Measurements from ENCODE around the gene ATG4C.
"Not testable (repeated sequence)": the region's sequence is repeated elsewhere in the genome, so short reads cannot be mapped to it uniquely, and the experiment has no call there.

The ATG4C gene

DNA sequence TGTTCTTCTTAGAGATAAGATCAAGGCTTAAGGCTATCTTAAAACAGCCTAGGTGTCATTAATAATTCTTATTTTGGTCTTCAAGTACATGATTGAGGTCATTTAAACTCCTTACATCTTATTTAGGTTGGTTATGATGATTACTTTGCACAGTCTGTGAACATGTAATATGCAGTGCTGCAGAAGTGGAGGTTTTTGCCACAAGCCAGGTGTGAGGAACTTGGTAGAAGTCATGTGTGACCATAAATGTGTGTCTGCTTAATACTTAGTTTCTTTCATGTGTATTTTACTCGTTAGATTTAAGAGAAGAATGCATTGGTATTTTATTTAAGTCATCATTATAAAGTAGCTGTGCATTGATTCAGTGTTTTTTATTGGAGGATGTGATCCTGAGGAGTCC lies 10.1 kb downstream of the ATG4C start:
- Histone ChIP-seq H2AFZ (ENCODE audit: low read depth, low read length) (no peak overlapping the region), H3K4me1 (ENCODE audit: insufficient read depth, low read length) (no peaks in the 10 kb centered on the region), H3K27me3 (ENCODE audit: insufficient read depth, low read length) (no peaks in the 10 kb centered on the region), H3K4me3 (ENCODE audit: low read length) (no peak overlapping the region), H3K9me3 (ENCODE audit: low read length) (no peaks in the 10 kb centered on the region), H3K36me3 (ENCODE audit: insufficient read depth, low read length) (no peaks in the 10 kb centered on the region)

DNA sequence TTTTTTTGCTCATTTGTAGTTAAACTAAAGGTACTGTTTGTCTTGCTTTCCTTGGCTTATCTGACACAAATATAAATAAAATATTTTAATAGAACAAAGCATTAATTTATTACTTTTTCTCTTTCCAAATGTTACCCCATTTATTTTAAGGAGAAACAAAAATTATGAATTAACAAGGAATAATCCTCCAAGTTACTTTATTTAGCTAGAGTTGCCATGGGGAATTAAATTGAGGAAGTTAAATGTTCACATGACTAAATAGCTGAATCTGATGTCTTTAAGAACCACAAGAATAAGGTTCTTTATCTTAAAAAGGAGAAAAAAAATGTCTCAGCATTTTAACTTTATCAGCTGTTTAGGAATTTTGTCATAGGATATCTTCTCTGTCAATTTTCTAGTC lies 12.3 kb downstream of the ATG4C start:
- H2AFZ ChIP-seq (ENCODE audit: low read depth, low read length) = no peak overlapping the region
- no peak overlapping the region for H3K4me3 ChIP-seq (ENCODE audit: low read length)

DNA sequence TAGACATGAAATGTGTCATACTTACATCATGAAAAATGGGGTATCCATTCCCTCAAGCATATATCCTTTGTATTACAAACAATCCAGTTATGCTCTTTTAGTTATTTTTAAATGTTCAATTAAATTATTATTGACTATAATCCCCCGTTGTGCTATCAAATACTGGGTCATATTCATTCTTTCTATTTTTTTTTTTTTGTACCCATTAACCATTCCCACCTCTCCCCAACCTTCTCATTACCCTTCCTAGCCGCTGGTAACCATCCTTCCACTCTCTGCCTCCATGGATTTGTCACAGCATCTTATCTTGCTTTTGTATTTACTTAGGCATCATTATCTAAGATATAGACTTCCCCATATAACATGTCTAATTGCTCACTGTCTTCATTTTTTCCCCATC lies 15.8 kb downstream of the ATG4C start:
- Histone ChIP-seq H3K4me3 (ENCODE audit: low read length) (no peak overlapping the region), H3K4me1 (ENCODE audit: insufficient read depth, low read length) (no peaks in the 10 kb centered on the region), H2AFZ (ENCODE audit: low read depth, low read length) (no peak overlapping the region), H3K27me3 (ENCODE audit: insufficient read depth, low read length) (no peaks in the 10 kb centered on the region), H3K36me3 (ENCODE audit: insufficient read depth, low read length) (peaks cover 4% of the 10 kb centered on the region), H3K9me3 (ENCODE audit: low read length) (no peaks in the 10 kb centered on the region)

More for the DNA sequence above, 12.3 kb downstream of the ATG4C start:
- H3K9me3 ChIP-seq (ENCODE audit: low read length) = no peaks in the 10 kb centered on the region
- no peaks in the 10 kb centered on the region for H3K27me3 ChIP-seq (ENCODE audit: insufficient read depth, low read length)
- H3K4me1 ChIP-seq (ENCODE audit: insufficient read depth, low read length) = no peaks in the 10 kb centered on the region
- no peaks in the 10 kb centered on the region for H3K36me3 ChIP-seq (ENCODE audit: insufficient read depth, low read length)

GRCh38 chr1:62800281-62800680 lies 16.3 kb downstream of the ATG4C start:
- no peaks in the 10 kb centered on the region for H3K4me1 ChIP-seq (ENCODE audit: insufficient read depth, low read length)
- peaks cover 4% of the 10 kb centered on the region for H3K36me3 ChIP-seq (ENCODE audit: insufficient read depth, low read length)
- no peak overlapping the region for H3K4me3 ChIP-seq (ENCODE audit: low read length)
- no peak overlapping the region for H2AFZ ChIP-seq (ENCODE audit: low read depth, low read length)
- no peaks in the 10 kb centered on the region for H3K27me3 ChIP-seq (ENCODE audit: insufficient read depth, low read length)
- H3K9me3 ChIP-seq (ENCODE audit: low read length) = no peaks in the 10 kb centered on the region

GRCh38 chr1:62800825-62801306 lies 16.9 kb downstream of the ATG4C start:
- no peaks in the 10 kb centered on the region for H3K9me3 ChIP-seq (ENCODE audit: low read length)
- H3K36me3 ChIP-seq (ENCODE audit: insufficient read depth, low read length) = peaks cover 4% of the 10 kb centered on the region
- no peak overlapping the region for H3K4me3 ChIP-seq (ENCODE audit: low read length)
- no peaks in the 10 kb centered on the region for H3K4me1 ChIP-seq (ENCODE audit: insufficient read depth, low read length)
- H3K27me3 ChIP-seq (ENCODE audit: insufficient read depth, low read length) = no peaks in the 10 kb centered on the region
- H2AFZ ChIP-seq (ENCODE audit: low read depth, low read length) = no peak overlapping the region

- no peaks in the 10 kb centered on the region for H3K4me1 ChIP-seq (ENCODE audit: insufficient read depth, low read length)
- H3K9me3 ChIP-seq (ENCODE audit: low read length) = peaks cover 5% of the 10 kb centered on the region
- no peak overlapping the region for H2AFZ ChIP-seq (ENCODE audit: low read depth, low read length)
- no peaks in the 10 kb centered on the region for H3K27me3 ChIP-seq (ENCODE audit: insufficient read depth, low read length)
- peaks cover 3% of the 10 kb centered on the region for H3K36me3 ChIP-seq (ENCODE audit: insufficient read depth, low read length)
- no peak overlapping the region for H3K4me3 ChIP-seq (ENCODE audit: low read length)
Measured at GRCh38 chr1:62809788-62810187, 25.9 kb downstream of the ATG4C start.

DNA sequence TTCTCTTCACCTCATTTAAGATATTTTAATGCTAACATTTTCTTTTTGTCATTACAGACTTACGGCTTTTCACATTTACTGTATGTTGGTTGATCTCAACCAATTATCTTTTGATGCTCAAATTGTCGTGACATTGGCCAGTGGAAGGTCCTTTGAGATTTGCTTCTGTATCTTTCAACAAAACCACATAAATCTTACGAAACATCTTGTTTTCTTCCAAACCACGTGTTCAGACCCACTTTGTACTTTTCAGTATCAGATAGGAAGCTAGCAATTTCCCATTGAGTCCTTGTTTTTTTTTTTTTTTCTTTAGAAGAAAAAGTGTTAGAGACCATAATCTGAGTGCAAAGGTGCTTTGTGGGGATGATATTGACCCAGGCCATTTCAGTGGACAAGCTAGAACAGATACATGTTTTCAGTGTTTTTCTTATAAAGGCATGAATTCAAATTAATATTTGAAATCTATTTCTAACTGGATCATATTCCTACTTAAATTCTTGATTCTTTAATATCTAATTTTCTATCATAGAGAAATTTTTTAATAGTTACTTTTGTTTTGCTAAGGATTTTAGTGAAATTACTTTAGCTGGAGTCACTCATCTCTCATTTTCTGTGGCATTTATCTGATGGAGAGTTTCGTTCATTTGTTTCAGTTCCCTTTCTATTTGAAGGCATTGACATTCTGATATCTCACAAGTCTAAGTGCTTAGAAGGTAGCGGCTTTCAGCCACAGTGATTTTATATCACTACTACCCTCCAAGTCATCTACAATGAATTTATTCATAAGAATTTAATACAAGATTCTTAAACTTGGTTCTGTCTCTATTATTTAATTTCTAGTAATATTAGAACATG lies 26.7 kb downstream of the ATG4C start:
- peaks cover 5% of the 10 kb centered on the region for H3K9me3 ChIP-seq (ENCODE audit: low read length)
- H3K4me1 ChIP-seq (ENCODE audit: insufficient read depth, low read length) = no peaks in the 10 kb centered on the region
- H2AFZ ChIP-seq (ENCODE audit: low read depth, low read length) = no peak overlapping the region
- peaks cover 3% of the 10 kb centered on the region for H3K36me3 ChIP-seq (ENCODE audit: insufficient read depth, low read length)
- no peaks in the 10 kb centered on the region for H3K27me3 ChIP-seq (ENCODE audit: insufficient read depth, low read length)
- H3K4me3 ChIP-seq (ENCODE audit: low read length) = no peak overlapping the region

GRCh38 chr1:62823556-62823955 lies 39.6 kb downstream of the ATG4C start:
- H3K4me3 ChIP-seq (ENCODE audit: low read length) = no peak overlapping the region
- no peaks in the 10 kb centered on the region for H3K4me1 ChIP-seq (ENCODE audit: insufficient read depth, low read length)
- H3K9me3 ChIP-seq (ENCODE audit: low read length) = no peaks in the 10 kb centered on the region
- no peak overlapping the region for H2AFZ ChIP-seq (ENCODE audit: low read depth, low read length)
- no peaks in the 10 kb centered on the region for H3K27me3 ChIP-seq (ENCODE audit: insufficient read depth, low read length)
- H3K36me3 ChIP-seq (ENCODE audit: insufficient read depth, low read length) = no peaks in the 10 kb centered on the region

DNA sequence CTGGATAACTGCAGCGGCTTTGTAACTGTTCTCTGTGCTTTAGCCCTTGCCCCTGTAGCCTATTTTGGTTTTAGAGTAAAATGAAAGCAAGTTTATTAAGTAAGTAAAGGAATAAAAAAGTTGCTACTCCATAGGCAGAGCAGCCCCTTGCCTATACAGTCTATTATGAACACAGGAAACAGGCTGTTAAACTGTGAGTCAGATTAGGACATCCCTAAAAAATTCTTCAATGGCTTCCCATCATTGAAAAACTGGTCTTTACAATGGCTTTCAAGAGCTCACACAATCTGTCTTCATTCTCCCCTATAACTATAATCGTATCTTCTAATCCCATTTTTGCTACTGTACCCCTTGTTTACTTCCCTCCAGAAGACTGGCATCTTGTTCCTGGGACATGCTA lies 43.0 kb downstream of the ATG4C start:
- H3K4me3 ChIP-seq (ENCODE audit: low read length) = no peak overlapping the region
- H3K4me1 ChIP-seq (ENCODE audit: insufficient read depth, low read length) = no peaks in the 10 kb centered on the region
- no peaks in the 10 kb centered on the region for H3K27me3 ChIP-seq (ENCODE audit: insufficient read depth, low read length)
- H3K36me3 ChIP-seq (ENCODE audit: insufficient read depth, low read length) = no peaks in the 10 kb centered on the region
- H2AFZ ChIP-seq (ENCODE audit: low read depth, low read length) = no peak overlapping the region
- H3K9me3 ChIP-seq (ENCODE audit: low read length) = no peaks in the 10 kb centered on the region

- H3K36me3 ChIP-seq (ENCODE audit: insufficient read depth, low read length); H3K27me3 ChIP-seq (ENCODE audit: insufficient read depth, low read length); H3K4me1 ChIP-seq (ENCODE audit: insufficient read depth, low read length); H2AFZ ChIP-seq (ENCODE audit: low read depth, low read length); H3K9me3 ChIP-seq (ENCODE audit: low read length); H3K4me3 ChIP-seq (ENCODE audit: low read length): not testable (repeated sequence)
Measured at GRCh38 chr1:62827786-62828185, 43.9 kb downstream of the ATG4C start.

- Histone ChIP-seq H2AFZ (ENCODE audit: low read depth, low read length) (no peak overlapping the region), H3K4me1 (ENCODE audit: insufficient read depth, low read length) (no peaks in the 10 kb centered on the region), H3K9me3 (ENCODE audit: low read length) (no peaks in the 10 kb centered on the region), H3K36me3 (ENCODE audit: insufficient read depth, low read length) (peaks cover 4% of the 10 kb centered on the region), H3K27me3 (ENCODE audit: insufficient read depth, low read length) (no peaks in the 10 kb centered on the region), H3K4me3 (ENCODE audit: low read length) (no peak overlapping the region)
Measured at GRCh38 chr1:62832276-62832675, 48.3 kb downstream of the ATG4C start.

GRCh38 chr1:62833529-62833928 lies 49.6 kb downstream of the ATG4C start:
- Histone ChIP-seq H3K9me3 (ENCODE audit: low read length) (no peaks in the 10 kb centered on the region), H3K36me3 (ENCODE audit: insufficient read depth, low read length) (peaks cover 4% of the 10 kb centered on the region), H3K4me1 (ENCODE audit: insufficient read depth, low read length) (no peaks in the 10 kb centered on the region), H2AFZ (ENCODE audit: low read depth, low read length) (no peak overlapping the region), H3K4me3 (ENCODE audit: low read length) (no peak overlapping the region), H3K27me3 (ENCODE audit: insufficient read depth, low read length) (no peaks in the 10 kb centered on the region)

GRCh38 chr1:62834400-62834961 lies 50.5 kb downstream of the ATG4C start:
- H3K4me1 ChIP-seq (ENCODE audit: insufficient read depth, low read length) = no peaks in the 10 kb centered on the region
- no peaks in the 10 kb centered on the region for H3K27me3 ChIP-seq (ENCODE audit: insufficient read depth, low read length)
- no peaks in the 10 kb centered on the region for H3K9me3 ChIP-seq (ENCODE audit: low read length)
- H3K4me3 ChIP-seq (ENCODE audit: low read length) = no peak overlapping the region
- H2AFZ ChIP-seq (ENCODE audit: low read depth, low read length) = no peak overlapping the region
- peaks cover 4% of the 10 kb centered on the region for H3K36me3 ChIP-seq (ENCODE audit: insufficient read depth, low read length)
